ENCODE results near the gene ANXA7.
"Not testable (repeated sequence)": the region's sequence is repeated elsewhere in the genome, so short reads cannot be mapped to it uniquely, and the experiment has no call there.

Gene ANXA7

DNA sequence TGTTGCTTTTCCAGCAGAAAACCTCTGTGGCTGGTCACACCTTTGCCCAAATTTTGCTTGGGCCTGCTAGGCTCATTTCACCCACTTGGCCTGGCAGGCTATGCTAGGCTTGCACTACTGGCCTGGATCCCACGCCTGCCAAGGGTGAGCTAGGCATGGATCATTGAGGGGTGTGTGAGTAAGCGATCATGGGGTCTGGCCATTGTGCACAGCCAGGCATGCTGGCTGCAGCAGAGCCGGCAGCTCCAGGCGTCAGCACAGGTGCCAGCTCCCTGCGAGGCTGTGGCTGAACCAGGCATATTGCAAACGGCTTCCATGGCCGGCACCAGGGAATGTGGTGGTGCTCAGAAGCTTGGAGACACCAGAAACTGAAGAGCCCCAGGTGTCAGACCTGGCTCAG lies 74.4 kb downstream of the ANXA7 start:
- DNase-seq (ENCODE audit: low read depth, low spot score) = no peak

DNA sequence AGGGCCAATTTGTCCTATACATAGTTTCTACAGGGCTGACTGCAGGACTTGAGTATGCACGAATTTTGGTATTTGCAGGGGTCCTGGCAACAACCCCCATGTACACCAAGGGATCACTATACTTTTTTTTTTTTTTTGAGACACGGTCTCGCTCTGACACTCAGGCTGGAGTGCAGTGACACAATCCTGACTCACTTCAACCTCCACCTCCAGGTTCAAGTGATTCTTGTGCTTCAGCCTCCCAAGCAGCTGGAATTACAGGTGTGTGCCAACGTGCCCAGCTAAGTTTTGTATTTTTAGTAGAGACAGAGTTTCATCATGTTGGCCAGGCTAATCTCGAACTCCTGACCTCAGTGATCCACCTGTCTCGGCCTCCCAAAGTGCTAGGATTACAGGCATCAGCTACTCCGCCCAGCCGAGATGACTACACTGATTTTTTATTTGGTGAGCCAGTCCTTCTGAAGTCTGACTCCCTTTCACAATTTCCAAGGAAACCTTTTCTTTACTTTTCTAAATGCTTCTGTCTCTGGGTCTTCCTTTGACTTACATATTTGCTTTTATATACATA lies 75.0 kb downstream of the ANXA7 start:
- no peak for DNase-seq (ENCODE audit: low read depth, low spot score)

DNA sequence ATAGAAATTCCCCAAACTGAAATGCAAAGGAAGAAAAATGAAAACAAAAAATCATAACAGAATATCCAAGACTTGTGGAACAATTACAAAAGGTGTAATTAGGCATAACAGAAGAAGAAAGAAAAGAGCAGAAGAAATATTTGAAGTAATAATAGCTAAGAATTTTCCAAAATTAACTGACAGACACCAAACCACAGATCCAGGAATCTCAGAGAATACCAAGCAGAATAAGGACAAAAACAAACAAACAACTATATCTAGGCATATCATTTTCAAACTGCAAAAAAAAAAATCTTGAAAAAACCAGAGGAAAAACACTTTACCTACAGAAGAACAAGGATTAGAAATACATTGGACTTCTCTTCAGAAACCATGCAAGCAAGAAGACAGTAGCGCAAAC lies 80.7 kb downstream of the ANXA7 start:
- no peak for DNase-seq (ENCODE audit: low read depth, low spot score)

DNA sequence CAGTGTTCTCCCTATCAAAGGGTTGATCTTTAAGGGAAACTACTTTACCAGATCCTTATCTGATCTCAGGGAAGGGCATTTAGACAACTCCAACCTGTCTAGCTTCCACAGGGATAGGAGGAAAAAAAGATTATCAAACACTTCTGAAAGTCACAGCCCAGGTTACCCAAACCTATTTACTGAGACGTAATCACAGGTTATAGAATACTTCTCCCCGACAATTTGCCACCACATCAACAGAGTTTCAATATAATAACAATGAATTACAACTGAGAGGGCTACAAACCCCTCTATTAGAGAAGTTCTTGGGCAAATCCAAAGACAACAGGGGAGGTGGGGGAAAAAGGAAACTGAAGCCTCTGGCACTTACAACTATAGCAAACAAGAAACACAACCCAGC lies 81.5 kb downstream of the ANXA7 start:
- peak; percentile 9 for DNase-seq (ENCODE audit: low read depth, low spot score)

DNA sequence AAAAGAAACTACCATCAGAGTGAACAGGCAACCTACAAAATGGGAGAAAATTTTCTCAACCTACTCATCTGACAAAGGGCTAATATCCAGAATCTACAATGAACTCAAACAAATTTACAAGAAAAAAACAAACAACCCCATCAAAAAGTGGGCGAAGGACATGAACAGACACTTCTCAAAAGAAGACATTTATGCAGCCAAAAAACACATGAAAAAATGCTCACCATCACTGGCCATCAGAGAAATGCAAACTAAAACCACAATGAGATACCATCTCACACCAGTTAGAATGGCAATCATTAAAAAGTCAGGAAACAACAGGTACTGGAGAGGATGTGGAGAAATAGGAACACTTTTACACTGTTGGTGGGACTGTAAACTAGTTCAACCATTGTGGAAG lies 85.3 kb downstream of the ANXA7 start:
- DNase-seq (ENCODE audit: low read depth, low spot score) = not testable (repeated sequence)

DNA sequence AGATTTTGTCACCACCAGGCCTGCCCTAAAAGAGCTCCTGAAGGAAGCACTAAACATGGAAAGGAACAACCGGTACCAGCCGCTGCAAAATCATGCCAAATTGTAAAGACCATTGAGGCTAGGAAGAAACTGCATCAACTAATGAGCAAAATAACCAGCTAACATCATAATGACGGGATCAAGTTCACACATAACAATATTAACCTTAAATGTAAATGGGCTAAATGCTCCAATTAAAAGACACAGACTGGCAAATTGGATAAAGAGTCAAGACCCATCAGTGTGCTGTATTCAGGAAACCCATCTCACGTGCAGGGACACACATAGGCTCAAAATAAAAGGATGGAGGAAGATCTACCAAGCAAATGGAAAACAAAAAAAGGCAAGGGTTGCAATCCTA lies 88.6 kb downstream of the ANXA7 start:
- not testable (repeated sequence) for DNase-seq (ENCODE audit: low read depth, low spot score)

All from ELF-1 (cell line).